WTC11 (cell line): ENCODE results near the gene COL6A5. TPM values are rescaled to one million over a fixed set of nuclear protein-coding genes. Genes with fewer than 3 reads are reported as not detected.

Source experiments
- ATAC-seq: fragments of 200-7000 bp; cut with Tn5 transposase; 2 replicates; pipeline ENCODE4 v1.10.0; 2021; ENCODE audit warnings: mild to moderate bottlenecking, moderate library complexity
- CTCF ChIA-PET: fragments of 300-600 bp; sonication (Branson Sonifier 250); formaldehyde crosslinking; loops from one replicate; lab custom pipeline; 2021; ENCODE audit warnings: antibody characterized with exemption; lab: Charles Lee
- POLR2A ChIA-PET: fragments of 350-600 bp; sonication (Branson Sonifier 250); formaldehyde crosslinking; loops from one replicate; lab custom pipeline; 2021; ENCODE audit warnings: antibody characterized with exemption; lab: Charles Lee
- DNase-seq: peaks from one replicate; pipeline ENCODE4 v3.0.0; 2021; ENCODE audit warnings: low spot score
- H3K27ac Mint-ChIP-seq: 2 replicates; pipeline ENCODE4 v1.8.0; 2021; ENCODE audit warnings: mixed read lengths
- H3K27me3 Mint-ChIP-seq: 2 replicates; pipeline ENCODE4 v1.8.0; 2021; ENCODE audit warnings: low read depth, mild to moderate bottlenecking, moderate library complexity, mixed read lengths
- H3K36me3 Mint-ChIP-seq: 2 replicates; pipeline ENCODE4 v1.8.0; 2021; ENCODE audit warnings: mixed read lengths
- H3K4me1 Mint-ChIP-seq: 2 replicates; pipeline ENCODE4 v1.8.0; 2022; ENCODE audit warnings: mixed read lengths
- H3K4me3 Mint-ChIP-seq: 2 replicates; pipeline ENCODE4 v1.8.0; 2021; ENCODE audit warnings: mild to moderate bottlenecking, moderate library complexity, mixed read lengths
- H3K9me3 Mint-ChIP-seq: 2 replicates; pipeline ENCODE4 v1.8.0; 2021; ENCODE audit warnings: mixed read lengths
- CREB1 ChIP-seq: sonication (generic); formaldehyde crosslinking; IDR thresholded peaks from 2 replicates; pipeline ENCODE4 v1.8.0; 2023; ENCODE audit warnings: mild to moderate bottlenecking, missing genetic modification reagents
- EMX1 ChIP-seq: fragments of 250-450 bp; sonication (Bioruptor Pico); IDR thresholded peaks from 2 replicates; pipeline ENCODE4 v1.8.0; 2021; ENCODE audit warnings: mild to moderate bottlenecking
- FOXK1 ChIP-seq: sonication (generic); formaldehyde crosslinking; IDR thresholded peaks from 2 replicates; pipeline ENCODE4 v1.8.0; 2022; ENCODE audit warnings: mild to moderate bottlenecking, moderate library complexity, missing genetic modification reagents
- GABPB1 ChIP-seq: sonication (generic); formaldehyde crosslinking; IDR thresholded peaks from 2 replicates; pipeline ENCODE4 v1.8.1; 2023; ENCODE audit warnings: mild to moderate bottlenecking, missing genetic modification reagents
- GRHL2 ChIP-seq: fragments of 250-450 bp; sonication (Bioruptor Pico); IDR thresholded peaks from 2 replicates; pipeline ENCODE4 v1.8.0; 2022; ENCODE audit warnings: mild to moderate bottlenecking, moderate library complexity; ENCODE audit not compliant: insufficient replicate concordance, severe bottlenecking
- JUN ChIP-seq: sonication (generic); formaldehyde crosslinking; IDR thresholded peaks from 2 replicates; pipeline ENCODE4 v1.8.0; 2023; ENCODE audit warnings: mild to moderate bottlenecking, missing genetic modification reagents
- NFATC4 ChIP-seq: fragments of 250-450 bp; sonication (Bioruptor Pico); IDR thresholded peaks from 2 replicates; pipeline ENCODE4 v1.9.0; 2021; ENCODE audit warnings: mild to moderate bottlenecking
- NFYB ChIP-seq: sonication (generic); formaldehyde crosslinking; conservative IDR thresholded peaks from 2 replicates; pipeline ENCODE4 v1.8.0; 2022; ENCODE audit warnings: low read depth, missing genetic modification reagents
- NR3C1 ChIP-seq: sonication (generic); formaldehyde crosslinking; conservative IDR thresholded peaks from 2 replicates; pipeline ENCODE4 v1.8.1; 2023; ENCODE audit warnings: low read depth, mild to moderate bottlenecking, missing genetic modification reagents
- PRRX2 ChIP-seq: fragments of 250-450 bp; sonication (Bioruptor Pico); IDR thresholded peaks from 2 replicates; pipeline ENCODE4 v1.8.0; 2021; ENCODE audit warnings: mild to moderate bottlenecking
- RORB ChIP-seq: fragments of 250-450 bp; sonication (Bioruptor Pico); IDR thresholded peaks from 2 replicates; pipeline ENCODE4 v1.9.0; 2021; ENCODE audit warnings: mild to moderate bottlenecking
- SOX15 ChIP-seq: fragments of 250-450 bp; sonication (Bioruptor Pico); IDR thresholded peaks from 2 replicates; pipeline ENCODE4 v1.9.0; 2021; ENCODE audit warnings: mild to moderate bottlenecking
- TCF7 ChIP-seq: sonication (generic); formaldehyde crosslinking; IDR thresholded peaks from 2 replicates; pipeline ENCODE4 v1.8.0; 2022; ENCODE audit warnings: mild to moderate bottlenecking, low read depth, missing genetic modification reagents, moderate library complexity
- ZNF219 ChIP-seq: sonication (generic); formaldehyde crosslinking; IDR thresholded peaks from 2 replicates; pipeline ENCODE4 v1.8.0; 2023; ENCODE audit warnings: missing genetic modification reagents, mild to moderate bottlenecking, borderline replicate concordance
- total RNA-seq: library from RNA; stranded (reverse); gene quantifications from 3 replicates; pipeline ENCODE4 v1.2.3, GENCODE V29; 2021
- TF ChIP-seq, protein P1 (sequence below): sonication (generic); formaldehyde crosslinking; IDR thresholded peaks from 2 replicates; pipeline ENCODE4 v1.8.0; 2022; ENCODE audit warnings: mild to moderate bottlenecking, missing genetic modification reagents
- TF ChIP-seq, protein P2 (sequence below): fragments of 200-600 bp; IDR thresholded peaks from 2 replicates; pipeline ENCODE4 v1.8.0; 2022; ENCODE audit warnings: antibody characterized with exemption
- TF ChIP-seq, protein P3 (sequence below): sonication (generic); formaldehyde crosslinking; IDR thresholded peaks from 2 replicates; pipeline ENCODE4 v1.8.1; 2022; ENCODE audit warnings: low read depth, missing genetic modification reagents, borderline replicate concordance
- TF ChIP-seq, protein P4 (sequence below): fragments of 250-450 bp; sonication (Bioruptor Pico); IDR thresholded peaks from 2 replicates; pipeline ENCODE4 v1.9.0; 2021; ENCODE audit warnings: mild to moderate bottlenecking, borderline replicate concordance
- TF ChIP-seq, protein P5 (sequence below): sonication (generic); formaldehyde crosslinking; conservative IDR thresholded peaks from 2 replicates; pipeline ENCODE4 v1.8.1; 2023; ENCODE audit warnings: mild to moderate bottlenecking, low read depth, missing genetic modification reagents, moderate library complexity
- TF ChIP-seq, protein P6 (sequence below): sonication (generic); formaldehyde crosslinking; IDR thresholded peaks from 2 replicates; pipeline ENCODE4 v1.8.0; 2023; ENCODE audit warnings: missing genetic modification reagents

COL6A5 gene
- total RNA-seq, 1 experiment from 2014 or later: not detected

DNA sequence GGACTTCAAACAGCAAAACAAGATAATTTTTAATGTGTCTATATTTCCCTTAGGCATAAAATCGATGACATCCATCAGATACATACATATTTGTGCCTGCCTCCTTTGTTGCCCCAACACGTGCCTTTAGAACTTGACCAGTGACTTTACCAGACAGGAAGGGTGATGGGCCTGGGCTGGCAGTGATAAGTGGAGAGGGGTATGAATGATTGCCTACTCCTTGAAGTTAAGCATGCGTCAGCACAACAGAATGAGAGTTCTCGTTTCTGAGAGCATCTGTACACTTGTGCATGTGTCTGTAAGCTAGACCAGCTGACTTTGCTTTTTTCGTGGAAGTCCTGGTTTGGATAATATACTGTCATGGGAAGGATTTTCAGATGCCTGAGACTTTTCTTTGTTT lies 116.6 kb downstream of the COL6A5 start:
- H3K36me3 Mint-ChIP-seq: no peaks in the 10 kb centered on the region
- ATAC-seq: no peak
- DNase-seq: no peak
- H3K9me3 Mint-ChIP-seq: no peaks in the 10 kb centered on the region
- H3K27ac Mint-ChIP-seq: no peak overlapping the region
- CTCF ChIA-PET: no interaction called here
- no peak overlapping the region for H3K4me3 Mint-ChIP-seq
- H3K27me3 Mint-ChIP-seq: no peaks in the 10 kb centered on the region
- POLR2A ChIA-PET: no interaction called here
- H3K4me1 Mint-ChIP-seq: no peaks in the 10 kb centered on the region
- TF ChIP-seq GABPB1 (CRISPR knock-in tag) (no peak), JUN (CRISPR knock-in tag) (no peak), RORB (CRISPR knock-in tag) (no peak), NR3C1 (CRISPR knock-in tag) (no peak), PRRX2 (CRISPR knock-in tag) (no peak), EMX1 (CRISPR knock-in tag) (no peak), SOX15 (CRISPR knock-in tag) (no peak), CREB1 (CRISPR knock-in tag) (no peak), TCF7 (CRISPR knock-in tag) (no peak), NFYB (no peak), GRHL2 (CRISPR knock-in tag) (no peak), ZNF219 (CRISPR knock-in tag) (no peak), FOXK1 (CRISPR knock-in tag) (no peak), NFATC4 (no peak)
- TF ChIP-seq, protein P1, sequence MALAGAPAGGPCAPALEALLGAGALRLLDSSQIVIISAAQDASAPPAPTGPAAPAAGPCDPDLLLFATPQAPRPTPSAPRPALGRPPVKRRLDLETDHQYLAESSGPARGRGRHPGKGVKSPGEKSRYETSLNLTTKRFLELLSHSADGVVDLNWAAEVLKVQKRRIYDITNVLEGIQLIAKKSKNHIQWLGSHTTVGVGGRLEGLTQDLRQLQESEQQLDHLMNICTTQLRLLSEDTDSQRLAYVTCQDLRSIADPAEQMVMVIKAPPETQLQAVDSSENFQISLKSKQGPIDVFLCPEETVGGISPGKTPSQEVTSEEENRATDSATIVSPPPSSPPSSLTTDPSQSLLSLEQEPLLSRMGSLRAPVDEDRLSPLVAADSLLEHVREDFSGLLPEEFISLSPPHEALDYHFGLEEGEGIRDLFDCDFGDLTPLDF: no peak
- TF ChIP-seq, protein P2, sequence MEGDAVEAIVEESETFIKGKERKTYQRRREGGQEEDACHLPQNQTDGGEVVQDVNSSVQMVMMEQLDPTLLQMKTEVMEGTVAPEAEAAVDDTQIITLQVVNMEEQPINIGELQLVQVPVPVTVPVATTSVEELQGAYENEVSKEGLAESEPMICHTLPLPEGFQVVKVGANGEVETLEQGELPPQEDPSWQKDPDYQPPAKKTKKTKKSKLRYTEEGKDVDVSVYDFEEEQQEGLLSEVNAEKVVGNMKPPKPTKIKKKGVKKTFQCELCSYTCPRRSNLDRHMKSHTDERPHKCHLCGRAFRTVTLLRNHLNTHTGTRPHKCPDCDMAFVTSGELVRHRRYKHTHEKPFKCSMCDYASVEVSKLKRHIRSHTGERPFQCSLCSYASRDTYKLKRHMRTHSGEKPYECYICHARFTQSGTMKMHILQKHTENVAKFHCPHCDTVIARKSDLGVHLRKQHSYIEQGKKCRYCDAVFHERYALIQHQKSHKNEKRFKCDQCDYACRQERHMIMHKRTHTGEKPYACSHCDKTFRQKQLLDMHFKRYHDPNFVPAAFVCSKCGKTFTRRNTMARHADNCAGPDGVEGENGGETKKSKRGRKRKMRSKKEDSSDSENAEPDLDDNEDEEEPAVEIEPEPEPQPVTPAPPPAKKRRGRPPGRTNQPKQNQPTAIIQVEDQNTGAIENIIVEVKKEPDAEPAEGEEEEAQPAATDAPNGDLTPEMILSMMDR: no peak
- TF ChIP-seq, protein P3, sequence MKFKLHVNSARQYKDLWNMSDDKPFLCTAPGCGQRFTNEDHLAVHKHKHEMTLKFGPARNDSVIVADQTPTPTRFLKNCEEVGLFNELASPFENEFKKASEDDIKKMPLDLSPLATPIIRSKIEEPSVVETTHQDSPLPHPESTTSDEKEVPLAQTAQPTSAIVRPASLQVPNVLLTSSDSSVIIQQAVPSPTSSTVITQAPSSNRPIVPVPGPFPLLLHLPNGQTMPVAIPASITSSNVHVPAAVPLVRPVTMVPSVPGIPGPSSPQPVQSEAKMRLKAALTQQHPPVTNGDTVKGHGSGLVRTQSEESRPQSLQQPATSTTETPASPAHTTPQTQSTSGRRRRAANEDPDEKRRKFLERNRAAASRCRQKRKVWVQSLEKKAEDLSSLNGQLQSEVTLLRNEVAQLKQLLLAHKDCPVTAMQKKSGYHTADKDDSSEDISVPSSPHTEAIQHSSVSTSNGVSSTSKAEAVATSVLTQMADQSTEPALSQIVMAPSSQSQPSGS: no peak
- TF ChIP-seq, protein P4, sequence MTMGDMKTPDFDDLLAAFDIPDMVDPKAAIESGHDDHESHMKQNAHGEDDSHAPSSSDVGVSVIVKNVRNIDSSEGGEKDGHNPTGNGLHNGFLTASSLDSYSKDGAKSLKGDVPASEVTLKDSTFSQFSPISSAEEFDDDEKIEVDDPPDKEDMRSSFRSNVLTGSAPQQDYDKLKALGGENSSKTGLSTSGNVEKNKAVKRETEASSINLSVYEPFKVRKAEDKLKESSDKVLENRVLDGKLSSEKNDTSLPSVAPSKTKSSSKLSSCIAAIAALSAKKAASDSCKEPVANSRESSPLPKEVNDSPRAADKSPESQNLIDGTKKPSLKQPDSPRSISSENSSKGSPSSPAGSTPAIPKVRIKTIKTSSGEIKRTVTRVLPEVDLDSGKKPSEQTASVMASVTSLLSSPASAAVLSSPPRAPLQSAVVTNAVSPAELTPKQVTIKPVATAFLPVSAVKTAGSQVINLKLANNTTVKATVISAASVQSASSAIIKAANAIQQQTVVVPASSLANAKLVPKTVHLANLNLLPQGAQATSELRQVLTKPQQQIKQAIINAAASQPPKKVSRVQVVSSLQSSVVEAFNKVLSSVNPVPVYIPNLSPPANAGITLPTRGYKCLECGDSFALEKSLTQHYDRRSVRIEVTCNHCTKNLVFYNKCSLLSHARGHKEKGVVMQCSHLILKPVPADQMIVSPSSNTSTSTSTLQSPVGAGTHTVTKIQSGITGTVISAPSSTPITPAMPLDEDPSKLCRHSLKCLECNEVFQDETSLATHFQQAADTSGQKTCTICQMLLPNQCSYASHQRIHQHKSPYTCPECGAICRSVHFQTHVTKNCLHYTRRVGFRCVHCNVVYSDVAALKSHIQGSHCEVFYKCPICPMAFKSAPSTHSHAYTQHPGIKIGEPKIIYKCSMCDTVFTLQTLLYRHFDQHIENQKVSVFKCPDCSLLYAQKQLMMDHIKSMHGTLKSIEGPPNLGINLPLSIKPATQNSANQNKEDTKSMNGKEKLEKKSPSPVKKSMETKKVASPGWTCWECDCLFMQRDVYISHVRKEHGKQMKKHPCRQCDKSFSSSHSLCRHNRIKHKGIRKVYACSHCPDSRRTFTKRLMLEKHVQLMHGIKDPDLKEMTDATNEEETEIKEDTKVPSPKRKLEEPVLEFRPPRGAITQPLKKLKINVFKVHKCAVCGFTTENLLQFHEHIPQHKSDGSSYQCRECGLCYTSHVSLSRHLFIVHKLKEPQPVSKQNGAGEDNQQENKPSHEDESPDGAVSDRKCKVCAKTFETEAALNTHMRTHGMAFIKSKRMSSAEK (CRISPR knock-in tag): no peak
- TF ChIP-seq, protein P5, sequence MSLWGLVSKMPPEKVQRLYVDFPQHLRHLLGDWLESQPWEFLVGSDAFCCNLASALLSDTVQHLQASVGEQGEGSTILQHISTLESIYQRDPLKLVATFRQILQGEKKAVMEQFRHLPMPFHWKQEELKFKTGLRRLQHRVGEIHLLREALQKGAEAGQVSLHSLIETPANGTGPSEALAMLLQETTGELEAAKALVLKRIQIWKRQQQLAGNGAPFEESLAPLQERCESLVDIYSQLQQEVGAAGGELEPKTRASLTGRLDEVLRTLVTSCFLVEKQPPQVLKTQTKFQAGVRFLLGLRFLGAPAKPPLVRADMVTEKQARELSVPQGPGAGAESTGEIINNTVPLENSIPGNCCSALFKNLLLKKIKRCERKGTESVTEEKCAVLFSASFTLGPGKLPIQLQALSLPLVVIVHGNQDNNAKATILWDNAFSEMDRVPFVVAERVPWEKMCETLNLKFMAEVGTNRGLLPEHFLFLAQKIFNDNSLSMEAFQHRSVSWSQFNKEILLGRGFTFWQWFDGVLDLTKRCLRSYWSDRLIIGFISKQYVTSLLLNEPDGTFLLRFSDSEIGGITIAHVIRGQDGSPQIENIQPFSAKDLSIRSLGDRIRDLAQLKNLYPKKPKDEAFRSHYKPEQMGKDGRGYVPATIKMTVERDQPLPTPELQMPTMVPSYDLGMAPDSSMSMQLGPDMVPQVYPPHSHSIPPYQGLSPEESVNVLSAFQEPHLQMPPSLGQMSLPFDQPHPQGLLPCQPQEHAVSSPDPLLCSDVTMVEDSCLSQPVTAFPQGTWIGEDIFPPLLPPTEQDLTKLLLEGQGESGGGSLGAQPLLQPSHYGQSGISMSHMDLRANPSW (CRISPR knock-in tag): no peak
- TF ChIP-seq, protein P6, sequence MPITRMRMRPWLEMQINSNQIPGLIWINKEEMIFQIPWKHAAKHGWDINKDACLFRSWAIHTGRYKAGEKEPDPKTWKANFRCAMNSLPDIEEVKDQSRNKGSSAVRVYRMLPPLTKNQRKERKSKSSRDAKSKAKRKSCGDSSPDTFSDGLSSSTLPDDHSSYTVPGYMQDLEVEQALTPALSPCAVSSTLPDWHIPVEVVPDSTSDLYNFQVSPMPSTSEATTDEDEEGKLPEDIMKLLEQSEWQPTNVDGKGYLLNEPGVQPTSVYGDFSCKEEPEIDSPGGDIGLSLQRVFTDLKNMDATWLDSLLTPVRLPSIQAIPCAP: no peak
